ENCODE results near the gene CAMTA1.

DNA sequence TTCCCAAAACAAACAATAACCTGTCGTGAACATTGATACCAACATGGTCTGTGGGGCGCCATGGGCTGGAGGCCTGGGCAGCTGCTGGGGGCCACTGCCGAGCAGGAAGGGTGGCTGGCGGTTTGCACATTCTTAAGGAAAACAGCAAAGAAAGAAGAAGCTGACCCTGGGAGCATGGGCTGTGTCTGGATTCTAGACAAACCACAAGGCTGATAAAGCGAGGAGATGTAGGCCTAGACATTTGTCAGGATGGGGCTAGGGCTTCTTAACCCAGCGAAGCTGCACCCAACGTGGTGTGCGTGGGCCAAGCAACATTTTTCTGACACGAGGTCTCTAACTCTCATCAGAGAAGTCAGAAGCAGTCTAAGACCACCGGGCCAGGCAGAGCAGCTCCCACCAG lies 663.7 kb downstream of the CAMTA1 start:
- TF ChIP-seq, protein P1, sequence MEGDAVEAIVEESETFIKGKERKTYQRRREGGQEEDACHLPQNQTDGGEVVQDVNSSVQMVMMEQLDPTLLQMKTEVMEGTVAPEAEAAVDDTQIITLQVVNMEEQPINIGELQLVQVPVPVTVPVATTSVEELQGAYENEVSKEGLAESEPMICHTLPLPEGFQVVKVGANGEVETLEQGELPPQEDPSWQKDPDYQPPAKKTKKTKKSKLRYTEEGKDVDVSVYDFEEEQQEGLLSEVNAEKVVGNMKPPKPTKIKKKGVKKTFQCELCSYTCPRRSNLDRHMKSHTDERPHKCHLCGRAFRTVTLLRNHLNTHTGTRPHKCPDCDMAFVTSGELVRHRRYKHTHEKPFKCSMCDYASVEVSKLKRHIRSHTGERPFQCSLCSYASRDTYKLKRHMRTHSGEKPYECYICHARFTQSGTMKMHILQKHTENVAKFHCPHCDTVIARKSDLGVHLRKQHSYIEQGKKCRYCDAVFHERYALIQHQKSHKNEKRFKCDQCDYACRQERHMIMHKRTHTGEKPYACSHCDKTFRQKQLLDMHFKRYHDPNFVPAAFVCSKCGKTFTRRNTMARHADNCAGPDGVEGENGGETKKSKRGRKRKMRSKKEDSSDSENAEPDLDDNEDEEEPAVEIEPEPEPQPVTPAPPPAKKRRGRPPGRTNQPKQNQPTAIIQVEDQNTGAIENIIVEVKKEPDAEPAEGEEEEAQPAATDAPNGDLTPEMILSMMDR (IDR thresholded peaks at IDR 0.05): no peak
- no peak for TF ChIP-seq POLR2AphosphoS5 (IDR thresholded peaks at IDR 0.05)
- no peak for TF ChIP-seq POLR2A (IDR thresholded peaks at IDR 0.05)
